ENCODE measurements around the gene ARHGAP22. TPM values are rescaled to one million over a fixed set of nuclear protein-coding genes. Genes with fewer than 3 reads are reported as not detected.

ARHGAP22 gene
- total RNA-seq, 1 donor from 2014 or later, result 1.1 TPM

- DNase-seq, result no peak
These were observed 107.8 kb downstream of the ARHGAP22 start for GRCh38 chr10:48496831-48497779.

- no peak for DNase-seq
These were observed 108.6 kb downstream of the ARHGAP22 start for GRCh38 chr10:48496105-48496830.

GRCh38 chr10:48495282-48496045, 109.4 kb downstream of the ARHGAP22 start:
- DNase-seq, result no peak

- no peak for DNase-seq
These were observed 110.3 kb downstream of the ARHGAP22 start for GRCh38 chr10:48494611-48495010.

- no peak for DNase-seq
These were observed 110.8 kb downstream of the ARHGAP22 start for GRCh38 chr10:48494073-48494472.

GRCh38 chr10:48493083-48493871, 111.6 kb downstream of the ARHGAP22 start:
- DNase-seq, result no peak

GRCh38 chr10:48492201-48492600, 112.7 kb downstream of the ARHGAP22 start:
- no peak for DNase-seq

GRCh38 chr10:48491392-48492139, 113.3 kb downstream of the ARHGAP22 start:
- DNase-seq, result no peak

GRCh38 chr10:48490946-48491345, 113.9 kb downstream of the ARHGAP22 start:
- DNase-seq, result no peak

- DNase-seq, result no peak
These were observed 114.3 kb downstream of the ARHGAP22 start for GRCh38 chr10:48490571-48490940.

GRCh38 chr10:48489099-48489498, 115.8 kb downstream of the ARHGAP22 start:
- no peak for DNase-seq

- no peak for DNase-seq
These were observed 117.6 kb downstream of the ARHGAP22 start for GRCh38 chr10:48487244-48487643.

GRCh38 chr10:48485711-48486110, 119.2 kb downstream of the ARHGAP22 start:
- no peak for DNase-seq

GRCh38 chr10:48484911-48485310, 120.0 kb downstream of the ARHGAP22 start:
- DNase-seq, result no peak

GRCh38 chr10:48482207-48482606, 122.7 kb downstream of the ARHGAP22 start:
- no peak for DNase-seq

- DNase-seq, result no peak
These were observed 123.5 kb downstream of the ARHGAP22 start for GRCh38 chr10:48481385-48481784.

- no peak for DNase-seq
These were observed 124.2 kb downstream of the ARHGAP22 start for GRCh38 chr10:48480397-48481374.

- DNase-seq, result no peak
These were observed 125.7 kb downstream of the ARHGAP22 start for GRCh38 chr10:48478980-48479811.

GRCh38 chr10:48478469-48478868, 126.4 kb downstream of the ARHGAP22 start:
- no peak for DNase-seq

Data from skin of body (tissue), 2 donors.